Measurements from ENCODE around the gene CDK2AP2. TPM values are rescaled to one million over a fixed set of nuclear protein-coding genes. Genes with fewer than 3 reads are reported as not detected.
A peak's percentile ranks its signal among the peaks of the same experiment; 100 is the strongest.

Gene CDK2AP2
- total RNA-seq, 4 donors from 2014 or later = 75.4 to 90.8 (median 80.6) TPM

- Histone ChIP-seq H3K4me1 (peaks cover 0 to 56% (median 31%) of the 10 kb centered on the region in 4 donors), H3K27ac (peak overlapping the region; percentile 93 to 99 (median 98)), H3K36me3 (peaks cover 0 to 19% (median 11%) of the 10 kb centered on the region in 3 donors), H3K4me3 (peak overlapping the region; percentile 38 to 69 (median 58)), H3K9me3 (no peaks in the 10 kb centered on the region), H3K27me3 (no peaks in the 10 kb centered on the region)
- peak; percentile 73 to 78 for DNase-seq (ENCODE audit: low spot score in 2 of 2)
- 4 to 8% methylated on average over 10 to 12 of the region's 17 CpGs for WGBS, 2 donors
- TF ChIP-seq CTCF (IDR thresholded peaks at IDR 0.05) (peak; percentile 93 to 99 (median 98)), EP300 (IDR thresholded peaks at IDR 0.05) (peak; percentile 77 to 92), POLR2A (IDR thresholded peaks at IDR 0.05) (peak; percentile 7 to 74)
These were observed 2.2 kb downstream of the CDK2AP2 start for GRCh38 chr11:67505605-67506396.

- WGBS, 2 donors = 1 to 2% methylated on average over 41 to 54 of the region's 58 CpGs
- Histone ChIP-seq H3K27ac (peak within 1 kb of the TSS; percentile 93 to 99 (median 98)), H3K9me3 (no peaks in the 10 kb centered on the region), H3K4me1 (peaks cover 0 to 56% (median 31%) of the 10 kb centered on the region in 4 donors), H3K36me3 (peaks cover 0 to 25% (median 11%) of the 10 kb centered on the region in 3 donors), H3K4me3 (peak within 1 kb of the TSS; percentile 53 to 71 (median 66)), H3K27me3 (no peaks in the 10 kb centered on the region)
- peak; percentile 41 to 46 for DNase-seq (ENCODE audit: low spot score in 2 of 2)
- peak; percentile 41 to 70 for TF ChIP-seq POLR2A (IDR thresholded peaks at IDR 0.05)
- TF ChIP-seq CTCF (IDR thresholded peaks at IDR 0.05) = no peak
- TF ChIP-seq EP300 (IDR thresholded peaks at IDR 0.05) = no peak
These were observed 2.9 kb downstream of the CDK2AP2 start, which contains the start of gene PITPNM1 for GRCh38 chr11:67504950-67505581. Gene PITPNM1, minus strand, starts transcription at chr11:67505363. Its CDS starts 1,183 bp downstream, at chr11:67504180.

- 2% methylated on average over 56 to 60 of the region's 101 CpGs for WGBS, 2 donors
- DNase-seq (ENCODE audit: low spot score in 2 of 2) = no peak
- no peaks in the 10 kb centered on the region for H3K9me3 ChIP-seq
- H3K36me3 ChIP-seq = peaks cover 0 to 31% (median 11%) of the 10 kb centered on the region in 3 donors
- no peak for TF ChIP-seq EP300 (IDR thresholded peaks at IDR 0.05)
- no peak for TF ChIP-seq POLR2A (IDR thresholded peaks at IDR 0.05)
- no peak for TF ChIP-seq CTCF (IDR thresholded peaks at IDR 0.05)
- peak overlapping the region; percentile 53 to 71 (median 66) for H3K4me3 ChIP-seq
- peak overlapping the region; percentile 93 to 99 (median 98) for H3K27ac ChIP-seq
- H3K27me3 ChIP-seq = no peaks in the 10 kb centered on the region
- H3K4me1 ChIP-seq = peaks cover 0 to 56% (median 31%) of the 10 kb centered on the region in 4 donors
These were observed 3.7 kb downstream of the CDK2AP2 start for GRCh38 chr11:67504005-67504949.

- DNase-seq (ENCODE audit: low spot score in 2 of 2) = no peak
- peak overlapping the region in 3 of 4 donors; percentile 17 to 69 (median 64) for H3K4me3 ChIP-seq
- TF ChIP-seq CTCF (IDR thresholded peaks at IDR 0.05) (no peak), POLR2A (IDR thresholded peaks at IDR 0.05) (no peak), EP300 (IDR thresholded peaks at IDR 0.05) (no peak)
- WGBS, 2 donors = 74 to 77% methylated on average over 19 of the region's 19 CpGs
- peak overlapping the region in 3 of 4 donors; percentile 98 to 99 (median 99) for H3K27ac ChIP-seq
- H3K36me3 ChIP-seq = peaks cover 0 to 40% (median 11%) of the 10 kb centered on the region in 3 donors
- H3K27me3 ChIP-seq = no peaks in the 10 kb centered on the region
- H3K4me1 ChIP-seq = peaks cover 0 to 51% (median 31%) of the 10 kb centered on the region in 4 donors
- H3K9me3 ChIP-seq = no peaks in the 10 kb centered on the region
These were observed 4.6 kb downstream of the CDK2AP2 start for GRCh38 chr11:67503119-67504004.
